PC-3 (cell line): ENCODE results near the gene TBC1D13. TPM values are rescaled to one million over a fixed set of nuclear protein-coding genes. Genes with fewer than 3 reads are reported as not detected.

Experiments
- ATAC-seq: fragments of 200-7000 bp; cut with Tn5 transposase; 2 replicates; pipeline ENCODE4 v1.9.1; 2020; ENCODE audit warnings: mild to moderate bottlenecking, moderate library complexity
- BruUV-seq: library from RNA; stranded (reverse); fragments of 400-500 nt; replicated peaks from 2 replicates; lab custom pipeline; 2021; lab: Mats Ljungman, UMichigan
- CTCF ChIA-PET: fragments of 300-600 bp; sonication (Branson Sonifier 250); formaldehyde crosslinking; loops from one replicate; lab custom pipeline; 2022; ENCODE audit warnings: antibody characterized with exemption; lab: Charles Lee
- POLR2A ChIA-PET: fragments of 300-600 bp; sonication (Branson Sonifier 250); formaldehyde crosslinking; loops from one replicate; lab custom pipeline; 2022; ENCODE audit warnings: antibody characterized with exemption; ENCODE audit not compliant: unreplicated experiment; lab: Charles Lee
- DNase-seq: peaks from one replicate; pipeline ENCODE4 v3.0.0-alpha.2; 2015
- H2AFZ ChIP-seq: fragments of 300-600 bp; sonication (generic); 2 replicates; pipeline ENCODE4 v1.6.0; 2016; ENCODE audit warnings: antibody characterized with exemption, low read length
- H3F3A ChIP-seq: fragments of 300-600 bp; sonication (generic); one replicate; pipeline ENCODE4 v1.6.0; 2017; ENCODE audit warnings: antibody characterized with exemption, low read length, control low read depth, mild to moderate bottlenecking; ENCODE audit not compliant: unreplicated experiment
- H3K27ac ChIP-seq: fragments of 300-600 bp; sonication (generic); 2 replicates; pipeline ENCODE4 v1.5.1; 2016; ENCODE audit warnings: mild to moderate bottlenecking, low read length
- H3K27me3 ChIP-seq: fragments of 300-600 bp; sonication (generic); 2 replicates; pipeline ENCODE4 v1.6.1; 2016; ENCODE audit warnings: low read length, mixed read lengths
- H3K36me3 ChIP-seq: fragments of 300-600 bp; sonication (generic); 2 replicates; pipeline ENCODE4 v1.6.1; 2016; ENCODE audit warnings: low read depth, mixed run types, low read length, mixed read lengths
- H3K4me1 ChIP-seq: fragments of 300-600 bp; sonication (generic); 2 replicates; pipeline ENCODE4 v1.5.1; 2016; ENCODE audit warnings: low read length; ENCODE audit not compliant: insufficient read depth
- H3K4me2 ChIP-seq: fragments of 300-600 bp; sonication (generic); 2 replicates; pipeline ENCODE4 v1.6.0; 2016; ENCODE audit warnings: low read length
- H3K4me3 ChIP-seq: fragments of 300-600 bp; sonication (generic); 2 replicates; pipeline ENCODE4 v1.5.1; 2016; ENCODE audit warnings: mild to moderate bottlenecking, low read length, mixed read lengths
- H3K79me2 ChIP-seq: fragments of 300-600 bp; sonication (generic); 2 replicates; pipeline ENCODE4 v1.6.1; 2017; ENCODE audit warnings: low read length, mixed read lengths
- H3K9ac ChIP-seq: fragments of 300-600 bp; sonication (generic); 2 replicates; pipeline ENCODE4 v1.6.0; 2016; ENCODE audit warnings: mild to moderate bottlenecking, low read length
- H3K9me2 ChIP-seq: fragments of 300-600 bp; sonication (generic); replicated peaks from 2 replicates; pipeline ENCODE4 v1.6.1; 2016; ENCODE audit warnings: mixed run types, low read length, mixed read lengths
- H3K9me3 ChIP-seq: fragments of 300-600 bp; sonication (generic); 2 replicates; pipeline ENCODE4 v1.6.1; 2016; ENCODE audit warnings: low read length, mixed read lengths
- H4K20me1 ChIP-seq: fragments of 300-600 bp; sonication (generic); 2 replicates; pipeline ENCODE4 v1.6.1; 2016; ENCODE audit warnings: low read length, mixed read lengths
- CTCF ChIP-seq: fragments of 300-600 bp; sonication (generic); conservative IDR thresholded peaks from 2 replicates; pipeline ENCODE4 v1.5.1; 2017; ENCODE audit warnings: antibody characterized with exemption, low read depth, mild to moderate bottlenecking, low read length
- EZH2 ChIP-seq: fragments of 300-600 bp; sonication (generic); IDR thresholded peaks from one replicate; pipeline ENCODE4 v1.6.1; 2017; ENCODE audit warnings: antibody characterized with exemption, mild to moderate bottlenecking, low read length; ENCODE audit not compliant: unreplicated experiment
- EZH2phosphoT487 ChIP-seq: fragments of 300-600 bp; sonication (generic); IDR thresholded peaks from 2 replicates; pipeline ENCODE4 v1.6.1; 2018; ENCODE audit warnings: mild to moderate bottlenecking, antibody characterized with exemption, low read length, borderline replicate concordance
- intact Hi-C: fragments of 100-400 bp; cut with micrococcal nuclease; formaldehyde crosslinking; loops from 2 replicates; pipeline ENCODE4 v1.9.0; 2023
- total RNA-seq: library from RNA; depleted of rRNA; stranded (reverse); fragments of >200 nt; gene quantifications from 2 replicates; pipeline ENCODE4 v1.2.3, GENCODE V29; 2014

Gene TBC1D13
- total RNA-seq, 1 experiment from 2014 or later = 15.0 TPM

GRCh38 chr9:128805661-128806060 is 18.6 kb downstream of the TBC1D13 start:
- Histone ChIP-seq H3K79me2 (no peaks in the 10 kb centered on the region), H3K4me1 (no peaks in the 10 kb centered on the region), H4K20me1 (no peaks in the 10 kb centered on the region), H3K9me3 (no peaks in the 10 kb centered on the region), H2AFZ (no peak overlapping the region), H3K9me2 (no peaks in the 10 kb centered on the region), H3K4me3 (no peak overlapping the region), H3K9ac (no peak overlapping the region), H3K27me3 (no peaks in the 10 kb centered on the region), H3K4me2 (no peak overlapping the region), H3K36me3 (no peaks in the 10 kb centered on the region; the same call in 1 of the 2 replicates), H3F3A (no peaks in the 10 kb centered on the region), H3K27ac (no peak overlapping the region)
- ChIA-PET POLR2A (no interaction called here), CTCF (no interaction called here)
- TF ChIP-seq EZH2 = no peak
- no peak for TF ChIP-seq EZH2phosphoT487
- no peak for TF ChIP-seq CTCF
- no TSS peak for BruUV-seq
- no peak for DNase-seq
- no peak for ATAC-seq
- intact Hi-C loops = no loop called here

GRCh38 chr9:128807827-128808226 is 20.8 kb downstream of the TBC1D13 start:
- Histone ChIP-seq H3K9me3 (no peaks in the 10 kb centered on the region), H3K79me2 (no peaks in the 10 kb centered on the region), H3K9me2 (no peaks in the 10 kb centered on the region), H2AFZ (no peak overlapping the region), H3K4me1 (no peaks in the 10 kb centered on the region), H3K9ac (no peak overlapping the region), H3F3A (no peaks in the 10 kb centered on the region), H3K4me2 (no peak overlapping the region), H3K27ac (no peak overlapping the region), H3K36me3 (no peaks in the 10 kb centered on the region; the same call in 1 of the 2 replicates), H4K20me1 (no peaks in the 10 kb centered on the region), H3K27me3 (no peaks in the 10 kb centered on the region), H3K4me3 (no peak overlapping the region)
- no TSS peak for BruUV-seq
- TF ChIP-seq EZH2phosphoT487 (no peak), EZH2 (no peak), CTCF (no peak)
- ATAC-seq = no peak
- DNase-seq = no peak
- POLR2A ChIA-PET = no interaction called here
- intact Hi-C loops = no loop called here
- CTCF ChIA-PET = no interaction called here

GRCh38 chr9:128808543-128808942 is 21.5 kb downstream of the TBC1D13 start:
- Histone ChIP-seq H3K9ac (no peak overlapping the region), H3K27me3 (no peaks in the 10 kb centered on the region), H3K27ac (no peak overlapping the region), H3K79me2 (no peaks in the 10 kb centered on the region), H3K9me3 (no peaks in the 10 kb centered on the region), H2AFZ (no peak overlapping the region), H3K9me2 (no peaks in the 10 kb centered on the region), H3K4me2 (no peak overlapping the region), H3K4me1 (no peaks in the 10 kb centered on the region), H4K20me1 (no peaks in the 10 kb centered on the region), H3K4me3 (no peak overlapping the region), H3K36me3 (no peaks in the 10 kb centered on the region), H3F3A (no peaks in the 10 kb centered on the region)
- DNase-seq (no peak), ATAC-seq (no peak)
- TF ChIP-seq EZH2 (no peak), CTCF (no peak), EZH2phosphoT487 (no peak)
- no TSS peak for BruUV-seq
- CTCF ChIA-PET = no interaction called here
- intact Hi-C loops = no loop called here
- POLR2A ChIA-PET = no interaction called here
